Activated CD8-positive, alpha-beta T cell treated with anti-CD3 and anti-CD28 coated beads, Interleukin-2, amount 10 ng/mL, durations not matched to agents 7 days and 5 days (primary cell): ENCODE data around the gene PROZ. TPM values are rescaled to one million over a fixed set of nuclear protein-coding genes. Genes with fewer than 3 reads are reported as not detected.

Source experiments
- total RNA-seq, 2 experiments: library from RNA; stranded (reverse); gene quantifications; one replicate each; pipeline ENCODE4 v1.2.3, GENCODE V29; 2021

Gene PROZ
- total RNA-seq, 2 experiments from 2014 or later = not detected

Other genes starting within 250 kb of the PROZ start
- gene MCF2L, start 189.4 kb upstream of the PROZ start, total RNA-seq = 1 to 10 TPM in 1 of 2 experiments, under 1 TPM in 1; 0.76 to 1.0 TPM
- gene F7, start 52.9 kb upstream of the PROZ start, total RNA-seq = not detected
- gene F10, start 35.8 kb upstream of the PROZ start, total RNA-seq = not detected
- gene PCID2, start 50.0 kb downstream of the PROZ start, total RNA-seq = 10 to 100 TPM; 49.3 to 52.4 TPM
- 10 to 100 TPM; 65.9 to 70.5 TPM for gene CUL4A, start 51.0 kb downstream of the PROZ start, total RNA-seq
- 10 to 100 TPM; 81.1 TPM for gene LAMP1, start 138.6 kb downstream of the PROZ start, total RNA-seq
- not detected for gene GRTP1, start 205.5 kb downstream of the PROZ start, total RNA-seq